GM21360 (cell line): ENCODE results near the gene HS6ST1.

ENCODE experiments used
- ATAC-seq: cut with Tn5 transposase; IDR thresholded peaks from one replicate; pipeline ENCODE4 v1.9.1; 2021; ENCODE audit warnings: mild to moderate bottlenecking, moderate library complexity; ENCODE audit not compliant: unreplicated experiment

The HS6ST1 gene

GRCh38 chr2:128348701-128349100, 30.0 kb upstream of the HS6ST1 start:
- no peak for ATAC-seq

GRCh38 chr2:128347701-128348539, 29.3 kb upstream of the HS6ST1 start:
- no peak for ATAC-seq

DNA sequence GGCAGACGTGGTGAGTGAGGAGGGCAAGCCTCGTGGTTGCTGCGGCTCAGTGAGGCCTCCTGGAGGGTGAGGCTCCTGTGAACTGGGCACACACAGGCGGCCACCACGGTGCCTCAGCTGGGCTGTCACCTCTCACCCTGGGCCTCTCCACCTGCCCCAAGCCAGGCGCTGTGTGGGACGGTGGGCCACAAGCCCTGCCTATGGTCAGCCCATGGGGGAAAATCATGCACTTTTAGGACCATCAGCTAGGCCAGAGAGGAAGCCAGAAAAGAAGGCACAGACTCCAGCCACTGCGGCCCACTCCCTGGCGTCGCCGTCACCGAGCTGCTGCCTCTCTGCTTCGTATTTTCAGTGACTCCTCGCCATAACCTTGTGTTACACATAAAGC, 28.5 kb upstream of the HS6ST1 start:
- no peak for ATAC-seq

DNA sequence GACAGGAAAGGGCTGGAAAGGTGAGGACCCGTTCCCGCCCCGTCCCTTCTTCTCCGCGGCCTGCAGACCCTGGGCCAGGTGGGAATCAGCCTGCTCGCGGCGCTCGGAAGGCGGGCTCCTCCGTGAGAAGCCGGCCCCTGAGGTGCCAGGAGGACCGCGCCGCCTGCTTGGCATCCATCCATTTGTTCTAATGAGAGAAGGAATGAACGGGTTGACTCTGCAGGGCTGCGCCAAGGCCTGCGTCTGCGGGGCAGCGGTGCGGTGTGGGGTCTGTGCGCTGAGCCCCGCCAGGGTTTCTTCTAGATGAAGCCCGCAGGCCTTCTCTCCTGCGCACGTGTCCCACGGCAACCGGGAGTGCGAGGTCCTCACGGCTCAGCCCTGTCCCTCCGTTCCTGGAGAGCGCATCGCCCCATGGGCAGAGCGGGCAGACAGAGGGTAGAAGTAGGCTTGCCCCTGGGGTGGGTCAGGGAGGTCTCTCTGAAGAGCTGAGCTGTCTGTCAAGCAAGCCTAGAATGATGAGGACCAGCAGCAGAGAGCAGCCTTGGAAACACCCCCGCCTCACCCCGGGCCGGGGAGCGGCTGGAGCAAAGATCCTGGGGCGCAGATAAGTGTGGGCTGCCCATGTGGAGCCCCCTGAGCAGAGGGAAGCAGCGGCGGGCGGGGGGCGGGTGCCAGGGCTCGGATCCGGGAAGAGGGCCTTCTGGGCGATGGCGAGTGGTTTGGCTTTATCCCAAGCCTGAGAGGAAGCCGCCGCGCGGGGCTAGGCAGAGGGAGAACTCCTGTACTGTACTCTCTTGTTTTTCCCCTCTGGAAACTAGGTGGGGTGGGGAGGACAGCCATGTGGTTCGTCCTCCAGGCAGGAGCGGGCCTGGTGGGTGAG, 27.9 kb upstream of the HS6ST1 start:
- no peak for ATAC-seq

GRCh38 chr2:128345436-128346165, 26.9 kb upstream of the HS6ST1 start:
- no peak for ATAC-seq

GRCh38 chr2:128344101-128344500, 25.4 kb upstream of the HS6ST1 start:
- no peak for ATAC-seq

- ATAC-seq, result no peak
Observed at GRCh38 chr2:128343459-128343858, 24.8 kb upstream of the HS6ST1 start.

- ATAC-seq, result no peak
Observed at GRCh38 chr2:128342550-128342949, 23.9 kb upstream of the HS6ST1 start.

DNA sequence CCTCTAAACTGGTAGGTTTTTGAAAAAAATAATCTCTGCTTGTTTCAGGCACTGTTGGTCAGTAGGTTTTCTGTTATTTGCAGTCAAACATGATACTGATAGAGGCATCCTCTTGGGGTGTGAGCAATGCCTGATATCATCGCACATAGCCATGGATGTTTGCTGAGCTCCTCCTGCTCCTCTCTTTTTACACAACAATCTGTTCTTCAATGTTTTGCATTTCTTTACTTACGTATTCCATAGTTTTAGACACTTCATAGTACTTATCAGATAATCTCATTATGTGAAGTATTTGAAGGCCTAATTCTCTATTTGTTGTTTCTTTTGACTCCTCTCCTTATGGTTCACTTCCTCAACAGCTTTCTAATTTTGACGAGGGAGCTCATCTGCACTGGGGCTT, 23.0 kb upstream of the HS6ST1 start:
- ATAC-seq, result no peak

DNA sequence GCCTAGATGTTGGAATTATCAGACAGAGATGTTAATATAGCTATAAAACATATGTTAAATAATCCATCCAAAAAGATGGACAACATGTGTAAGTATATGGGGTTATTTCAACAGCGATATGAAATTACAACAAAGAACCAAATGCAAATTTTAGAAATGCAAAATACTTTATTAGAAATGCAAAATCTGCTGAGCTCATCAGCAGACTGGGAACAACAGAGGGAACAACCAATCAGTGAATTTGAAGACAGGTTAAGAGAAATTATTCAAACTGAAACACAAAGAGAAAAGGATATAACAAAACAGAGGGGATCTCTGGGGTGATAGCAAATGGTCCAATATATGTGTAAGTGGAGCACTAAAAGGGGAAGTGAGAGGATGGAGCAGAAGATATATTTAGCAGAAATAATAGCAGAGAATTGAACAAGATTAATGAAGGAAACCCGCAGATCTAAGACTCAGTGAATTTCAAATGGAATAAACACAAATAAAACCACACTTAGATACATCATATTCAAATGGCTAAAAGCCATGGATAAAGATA, 13.5 kb upstream of the HS6ST1 start:
- no peak for ATAC-seq

GRCh38 chr2:128330583-128330982, 11.9 kb upstream of the HS6ST1 start:
- ATAC-seq, result no peak

DNA sequence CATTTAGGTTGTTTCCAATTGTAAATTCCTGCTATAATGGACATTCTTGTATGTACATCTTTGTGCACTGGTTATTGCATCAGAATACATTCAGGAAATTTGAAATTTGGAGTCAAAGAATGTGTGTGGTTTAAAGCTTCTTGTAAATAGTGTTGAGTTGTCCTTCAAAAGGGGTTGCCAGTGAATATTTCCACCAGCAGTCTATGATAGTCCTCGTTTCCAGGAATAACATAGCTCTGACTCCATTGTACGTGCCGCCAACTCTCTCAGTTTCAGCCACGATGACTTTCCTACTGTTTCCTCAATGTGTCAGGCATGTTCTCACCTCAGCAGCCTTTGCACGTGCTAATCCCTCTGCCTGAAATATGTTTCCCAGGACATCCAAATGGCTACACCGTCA, 10.9 kb upstream of the HS6ST1 start:
- no peak for ATAC-seq

DNA sequence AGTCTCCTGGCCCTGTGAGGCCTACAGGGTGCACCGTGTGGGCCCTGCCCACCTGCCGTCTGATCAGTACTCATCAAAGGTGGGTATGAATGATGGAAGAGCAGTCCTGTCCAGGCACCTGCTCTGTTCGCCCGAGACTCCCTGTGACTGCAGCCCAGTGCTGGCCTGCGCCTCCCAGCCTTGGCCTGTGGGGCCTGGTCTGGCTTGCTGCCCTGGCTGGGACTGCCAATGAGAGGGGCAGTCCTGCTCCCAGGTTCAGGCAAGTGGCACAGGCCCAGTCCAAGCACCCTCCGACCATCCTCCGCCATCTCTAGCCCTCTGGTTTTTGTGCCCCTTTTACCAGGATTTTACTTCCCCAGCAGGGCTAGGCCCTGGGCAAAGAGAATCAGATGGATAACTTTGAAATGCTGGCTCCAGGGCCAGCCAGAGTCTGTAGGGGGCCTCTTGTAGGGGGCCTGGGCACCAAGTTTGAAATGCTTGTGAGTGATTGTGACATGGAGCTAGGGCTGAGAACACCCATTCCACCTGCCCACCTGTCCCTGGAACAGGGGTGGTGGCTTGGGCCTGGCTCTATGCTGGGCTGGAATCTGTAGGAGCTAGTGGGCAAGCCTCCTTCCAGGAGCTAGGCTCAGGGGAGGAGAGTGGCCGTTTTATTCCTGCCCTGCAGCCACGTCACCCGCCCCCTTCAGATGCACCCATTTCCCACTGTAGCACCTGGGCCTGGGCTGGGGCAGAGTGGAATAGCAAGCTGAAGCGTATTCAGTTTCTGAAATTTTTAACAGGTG, 8.7 kb upstream of the HS6ST1 start:
- ATAC-seq, result no peak

DNA sequence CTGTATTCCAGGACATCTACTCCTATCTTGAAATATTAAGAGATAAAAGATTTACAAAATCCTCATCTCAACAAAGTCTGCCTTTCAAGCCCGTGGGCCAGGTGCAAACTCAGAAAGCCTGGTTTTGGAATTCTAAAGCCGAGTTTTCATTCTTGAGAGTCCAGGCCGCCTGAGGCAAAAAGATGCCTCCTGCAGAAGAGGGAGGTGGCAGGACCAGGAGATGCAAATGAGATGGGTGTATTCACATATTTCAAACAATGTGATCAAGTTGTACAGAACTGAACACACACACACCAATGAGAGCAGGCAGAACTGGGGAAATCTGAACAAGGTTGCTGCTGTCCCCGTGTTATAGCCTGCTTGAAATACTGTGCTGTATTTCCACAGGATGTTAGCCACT, 7.7 kb upstream of the HS6ST1 start:
- ATAC-seq, result no peak

- ATAC-seq, result no peak
Observed at GRCh38 chr2:128325611-128326181, 7.0 kb upstream of the HS6ST1 start.

DNA sequence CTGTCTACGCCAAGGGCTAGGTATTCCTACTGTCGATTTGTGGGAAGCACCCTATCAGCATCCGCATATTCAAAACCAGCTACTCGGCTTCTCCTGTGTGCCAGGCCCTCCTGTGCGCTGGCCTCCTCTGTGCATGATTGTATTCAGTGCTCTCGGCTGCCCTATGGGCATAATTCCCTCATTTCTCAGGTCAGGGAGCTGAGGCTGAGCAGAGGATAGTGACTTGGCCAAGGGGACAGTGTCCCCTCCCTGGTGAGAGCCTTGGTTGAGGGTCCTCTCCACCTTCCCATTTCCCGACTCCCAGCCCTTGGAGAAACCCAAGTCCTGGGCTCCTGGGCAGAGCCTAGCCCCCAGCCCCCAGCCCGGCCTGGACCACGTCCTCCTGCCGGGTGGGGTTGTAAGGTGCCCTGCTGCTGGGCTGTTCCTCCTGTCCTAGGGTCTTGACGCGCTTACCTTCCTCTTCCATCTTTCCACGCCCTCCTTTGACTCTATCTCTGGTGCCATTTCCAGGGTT, 6.3 kb upstream of the HS6ST1 start:
- no peak for ATAC-seq

- ATAC-seq, result no peak
Observed at GRCh38 chr2:128324008-128324896, 5.6 kb upstream of the HS6ST1 start.

GRCh38 chr2:128323555-128323931, 4.9 kb upstream of the HS6ST1 start:
- ATAC-seq, result no peak
